Medulla oblongata (tissue), 1 donor: ENCODE data around the gene SELP.
"Not testable (repeated sequence)": the region's sequence is repeated elsewhere in the genome, so short reads cannot be mapped to it uniquely, and the experiment has no call there.

Experiments
- DNase-seq: peaks from one replicate; pipeline ENCODE4 v3.0.0-alpha.2; 2015; ENCODE audit errors: extremely low spot score

The SELP gene

DNA sequence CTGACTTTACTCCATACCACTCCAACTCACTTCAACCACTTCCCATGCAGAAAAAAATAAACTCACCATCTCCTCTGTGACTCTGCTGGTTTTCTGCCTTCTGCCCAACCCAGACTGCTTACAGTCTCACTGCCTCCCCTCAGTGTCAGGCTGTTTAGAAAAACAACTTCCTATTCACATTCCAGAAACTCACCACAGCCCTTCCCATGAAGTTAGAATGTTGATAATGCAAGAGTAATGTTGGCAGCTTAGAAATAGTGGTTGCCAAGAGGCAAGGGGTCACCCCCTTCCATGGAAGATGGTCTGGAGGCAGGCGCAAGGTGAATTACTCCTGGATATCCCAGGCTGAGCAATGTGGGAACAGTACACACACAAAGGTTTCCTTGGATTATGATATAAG lies at the start of gene SELP:
SELP (minus strand) TSS at position 119 of the 400 bp plus-strand sequence; CDS start at position 69, 50 bp downstream.
- DNase-seq = no peak

GRCh38 chr1:169679692-169680091 lies 49.8 kb upstream of the SELP start:
- no peak for DNase-seq

DNA sequence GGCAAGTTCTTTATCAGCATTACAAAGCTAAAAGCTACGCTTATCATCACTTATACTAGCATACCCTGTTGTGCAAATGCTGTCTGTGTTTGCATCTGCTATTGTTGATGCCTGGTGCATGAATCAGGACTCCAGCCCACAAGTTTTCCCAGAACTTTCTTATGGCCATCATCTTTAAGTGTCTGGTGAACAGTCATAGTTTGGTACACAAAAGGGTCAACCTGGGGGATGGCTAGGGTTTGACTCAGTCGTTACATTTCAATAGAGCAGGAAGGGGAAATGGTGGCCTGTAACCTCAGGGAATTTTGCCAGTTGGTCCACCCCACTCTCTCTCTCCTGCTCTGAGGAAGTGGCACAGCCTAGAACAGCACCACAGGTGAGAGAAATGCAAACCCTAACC lies 46.1 kb upstream of the SELP start:
- DNase-seq = no peak

DNA sequence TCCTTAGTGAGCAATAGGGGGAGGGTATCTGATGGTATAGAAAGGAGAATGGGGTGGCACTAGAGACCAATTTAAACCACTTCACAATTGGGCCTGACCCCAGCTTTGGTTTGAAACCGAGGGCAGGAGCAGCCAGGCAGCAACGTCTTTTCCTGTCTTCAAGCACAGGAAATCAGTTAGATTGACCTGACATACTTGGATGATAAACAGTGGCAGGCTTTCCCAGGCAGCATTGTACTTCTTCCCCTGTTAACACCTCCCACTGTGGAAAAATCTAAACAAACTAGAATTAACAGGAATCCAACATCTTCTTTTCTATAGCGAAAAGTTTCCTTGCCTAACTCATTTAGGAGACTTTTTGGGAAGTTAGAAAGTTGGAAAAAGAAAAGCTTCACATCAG lies 40.9 kb upstream of the SELP start:
- DNase-seq = no peak

DNA sequence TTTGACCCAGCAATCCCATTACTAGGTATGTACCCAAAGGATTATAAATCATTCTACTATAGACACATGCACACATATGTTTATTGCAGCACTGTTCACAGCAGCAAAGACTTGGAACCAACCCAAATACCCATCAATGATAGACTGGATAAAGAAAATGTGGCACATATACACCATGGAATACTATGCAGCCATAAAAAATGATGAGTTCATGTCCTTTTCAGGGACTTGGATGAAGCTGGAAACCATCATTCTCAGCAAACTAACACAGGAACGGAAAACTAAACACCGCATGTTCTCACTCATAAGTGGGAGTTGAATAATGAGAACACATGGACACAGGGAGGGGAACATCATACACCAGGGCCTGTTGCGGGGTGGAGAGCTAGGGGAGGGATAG lies 40.3 kb upstream of the SELP start:
- not testable (repeated sequence) for DNase-seq

DNA sequence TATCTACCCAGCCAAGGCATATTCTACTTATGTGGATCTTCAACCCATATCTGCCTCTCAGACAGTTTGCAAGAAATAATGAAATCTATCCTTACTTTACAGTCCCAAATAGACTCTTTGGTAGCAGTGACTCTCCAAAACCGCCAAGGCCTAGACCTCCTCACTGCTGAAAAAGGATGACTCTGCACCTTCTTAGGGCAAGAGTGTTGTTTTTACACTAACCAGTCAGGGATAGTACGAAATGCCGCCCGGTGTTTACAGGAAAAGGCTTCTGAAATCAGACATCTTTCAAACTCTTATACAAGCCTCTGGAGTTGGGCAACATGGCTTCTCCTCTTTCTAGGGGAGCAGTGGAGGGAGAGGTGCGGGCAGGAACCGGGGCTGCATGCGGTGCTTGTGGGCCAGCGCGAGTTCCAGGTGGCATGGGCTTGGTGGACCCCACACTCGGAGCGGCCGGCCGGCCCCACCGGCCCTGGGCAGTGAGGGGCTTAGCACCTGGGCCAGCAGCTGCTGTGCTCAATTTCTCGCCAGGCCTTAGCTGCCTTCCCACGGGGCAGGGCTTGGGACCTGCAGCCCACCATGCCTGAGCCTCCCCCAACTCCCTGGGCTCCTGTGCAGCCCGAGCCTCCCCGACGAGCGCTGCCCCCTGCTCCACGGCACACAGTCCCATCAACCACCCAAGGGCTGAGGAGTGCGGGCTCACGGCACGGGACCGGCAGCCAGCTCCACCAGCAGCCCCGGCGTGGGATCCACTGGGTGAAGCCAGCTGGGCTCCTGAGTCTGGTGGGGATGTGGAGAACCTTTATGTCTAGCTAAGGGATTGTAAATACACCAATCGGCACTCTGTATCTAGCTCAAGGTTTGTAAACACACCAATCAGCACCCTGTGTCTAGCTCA lies 38.0 kb upstream of the SELP start:
- not testable (repeated sequence) for DNase-seq

- not testable (repeated sequence) for DNase-seq
Measured at GRCh38 chr1:169667227-169667639, 37.3 kb upstream of the SELP start.

DNA sequence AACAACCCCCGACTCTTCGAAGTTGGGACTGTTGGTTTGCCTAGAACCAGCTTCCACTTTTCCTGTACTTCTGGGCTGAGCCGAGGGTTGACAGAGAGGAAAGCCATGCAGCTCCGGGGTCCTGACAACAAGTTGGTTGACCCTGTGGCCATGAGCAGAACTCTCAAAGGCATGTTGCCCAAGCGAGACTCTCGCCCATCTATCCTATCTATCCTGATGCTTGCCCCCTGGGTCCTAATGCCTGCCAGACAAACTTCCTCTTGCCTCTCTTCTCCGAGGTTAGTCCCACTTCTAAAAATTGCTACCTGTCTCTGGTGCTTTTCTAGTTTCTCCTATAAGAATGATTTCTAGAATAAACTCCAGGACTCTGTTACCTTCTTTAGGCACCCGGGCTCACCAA lies 32.8 kb upstream of the SELP start:
- not testable (repeated sequence) for DNase-seq

GRCh38 chr1:169661066-169661465 lies 31.1 kb upstream of the SELP start:
- DNase-seq = not testable (repeated sequence)

DNA sequence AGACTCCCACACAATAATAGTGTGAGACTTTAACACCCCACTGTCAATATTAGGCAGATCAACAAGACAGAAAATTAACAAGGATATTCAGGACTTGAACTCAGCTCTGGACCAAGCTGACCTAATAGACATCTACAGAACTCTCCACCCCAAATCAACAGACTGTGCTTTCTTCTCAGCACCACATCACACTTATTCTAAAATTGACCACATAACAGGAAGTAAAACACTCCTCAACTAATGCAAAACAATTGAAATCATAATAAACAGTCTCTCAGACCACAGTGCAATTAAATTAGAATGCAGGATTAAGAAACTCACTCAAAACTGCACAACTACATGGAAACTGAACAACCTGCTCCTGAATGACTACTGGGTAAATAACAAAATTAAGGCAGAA lies 28.9 kb upstream of the SELP start:
- not testable (repeated sequence) for DNase-seq

GRCh38 chr1:169653873-169654272 lies 23.9 kb upstream of the SELP start:
- DNase-seq = no peak

DNA sequence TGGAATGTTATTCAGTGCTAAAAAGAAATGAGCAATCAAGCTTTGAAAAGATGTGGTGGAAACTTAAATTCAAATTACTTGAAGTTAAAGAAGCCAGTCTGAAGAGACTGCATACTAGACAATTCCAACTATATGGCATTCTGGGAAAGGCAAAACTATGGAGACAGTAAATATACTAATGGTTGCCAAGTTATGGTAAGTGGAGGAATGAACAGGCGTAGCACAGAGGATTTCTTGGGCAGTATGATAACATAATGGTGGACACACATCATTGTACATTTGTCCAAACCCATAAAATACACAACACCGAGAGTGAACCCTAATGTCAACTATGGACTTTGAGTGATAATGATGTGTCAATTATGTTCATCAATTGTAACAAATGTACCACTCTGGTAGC lies 21.1 kb upstream of the SELP start:
- no peak for DNase-seq

- peak; percentile 25 for DNase-seq
Measured at GRCh38 chr1:169650551-169650950, 20.6 kb upstream of the SELP start.

GRCh38 chr1:169648709-169649108 lies 18.8 kb upstream of the SELP start:
- DNase-seq = no peak

GRCh38 chr1:169648187-169648586 lies 18.3 kb upstream of the SELP start:
- DNase-seq = no peak

DNA sequence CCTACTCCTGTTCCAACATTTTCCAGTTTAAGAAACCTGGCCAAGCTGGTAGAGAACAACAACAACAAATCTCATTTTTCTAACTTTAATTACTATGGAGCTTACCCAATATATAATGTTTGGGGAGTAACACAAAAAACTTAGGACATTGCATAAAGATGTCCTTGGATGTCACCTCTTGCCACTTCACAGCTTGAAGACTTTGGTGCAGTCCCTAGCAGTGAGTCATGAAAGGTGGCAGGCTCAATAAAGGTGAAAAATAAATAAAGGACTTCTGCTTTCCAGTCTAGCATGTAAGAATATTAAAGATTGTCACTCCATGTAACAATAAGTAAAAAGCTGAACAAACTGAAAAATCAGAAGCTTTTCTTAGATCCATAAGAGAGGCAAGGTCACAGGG lies 17.6 kb upstream of the SELP start:
- DNase-seq = no peak

GRCh38 chr1:169644297-169644696 lies 14.4 kb upstream of the SELP start:
- peak; percentile 26 for DNase-seq

GRCh38 chr1:169634877-169635276 lies 5.0 kb upstream of the SELP start:
- DNase-seq = no peak

- no peak for DNase-seq
Measured at GRCh38 chr1:169634145-169634544, 4.2 kb upstream of the SELP start.

DNA sequence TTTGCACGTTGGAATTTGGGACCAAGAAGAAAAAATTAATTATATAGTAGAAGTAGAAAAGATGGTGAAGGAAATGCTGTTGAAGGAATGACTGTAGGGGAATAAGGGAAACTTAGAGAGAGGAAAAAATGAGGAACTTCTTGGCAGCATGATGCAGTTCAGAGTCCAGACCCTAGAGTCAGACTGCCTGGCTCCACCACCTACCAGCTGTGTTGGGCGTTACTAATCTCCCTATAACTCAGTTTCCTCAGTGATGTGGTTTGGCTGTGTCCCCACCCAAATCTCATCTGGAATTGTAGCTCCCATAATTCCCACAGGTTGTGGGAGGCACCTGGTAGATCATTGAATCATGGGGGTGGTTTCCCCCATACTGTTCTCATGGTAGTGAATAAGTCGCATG lies 1.3 kb upstream of the SELP start:
- no peak for DNase-seq

- DNase-seq = no peak
Measured at GRCh38 chr1:169624912-169625311, 5.0 kb downstream of the SELP start.

DNA sequence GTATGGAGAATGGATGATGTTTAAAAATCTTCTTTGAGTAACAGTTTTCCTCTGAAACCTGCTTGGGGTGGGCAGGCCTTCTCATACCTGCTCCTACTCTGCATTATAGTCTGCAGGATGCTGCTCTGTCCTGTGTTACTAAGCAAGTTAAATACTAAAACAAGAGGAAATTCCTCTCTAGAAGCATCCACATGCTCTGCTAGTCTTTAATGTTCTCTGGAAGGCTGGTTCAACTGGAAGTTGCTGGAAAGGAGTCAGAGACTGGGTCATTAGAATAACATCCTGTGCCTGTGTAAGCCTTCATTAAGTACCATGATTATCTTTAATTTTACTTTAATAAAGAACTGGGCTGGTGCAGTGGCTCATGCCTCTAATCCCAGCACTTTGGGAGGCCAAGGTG lies 5.8 kb downstream of the SELP start:
- no peak for DNase-seq

DNA sequence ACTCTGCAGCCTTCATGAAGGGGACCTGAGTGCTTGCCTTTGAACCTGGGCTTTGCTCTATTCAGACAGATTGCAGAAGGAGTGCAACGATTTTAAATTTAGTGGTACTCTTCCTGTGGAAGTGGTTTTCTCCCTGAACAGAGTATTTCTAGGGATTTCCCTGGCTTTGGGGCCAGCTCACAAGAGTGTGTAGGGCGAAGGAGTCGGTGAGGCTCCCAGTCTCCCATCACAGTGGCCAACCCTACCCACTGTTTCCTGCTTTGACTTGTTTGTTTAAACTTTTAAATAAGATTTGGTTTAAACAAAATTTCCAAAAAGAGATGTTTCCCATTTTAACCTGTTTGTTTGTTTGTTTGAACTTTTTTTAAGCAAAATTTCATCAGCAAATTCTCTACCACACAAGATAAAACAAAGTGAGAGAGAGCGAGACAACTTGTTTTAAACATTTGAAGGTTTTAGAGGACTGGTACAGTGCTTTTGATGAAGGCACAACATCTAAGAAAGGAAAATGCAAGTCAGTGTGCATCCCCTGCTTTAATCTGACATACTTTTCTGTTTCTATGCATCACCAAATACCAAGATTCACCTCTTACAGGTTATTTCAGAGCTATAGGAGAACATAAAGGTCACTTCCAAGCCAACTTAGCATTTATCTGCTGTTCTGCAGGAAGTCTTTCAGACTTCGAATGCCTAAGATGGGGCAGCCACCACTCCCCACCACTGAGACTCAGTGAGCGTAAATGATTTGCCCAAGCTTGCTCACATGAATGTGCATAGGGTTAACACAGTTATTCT lies 6.6 kb downstream of the SELP start:
- DNase-seq = no peak
